WI38 (cell line): Measurements from ENCODE around the gene LAMA3.
"Not testable (repeated sequence)": the region's sequence is repeated elsewhere in the genome, so short reads cannot be mapped to it uniquely, and the experiment has no call there.

Source experiments
- H3K4me3 ChIP-seq: 2 replicates; pipeline ENCODE4 v1.5.1; 2011; ENCODE audit warnings: low read depth, mild to moderate bottlenecking, control low read depth, low read length
- CTCF ChIP-seq: IDR thresholded peaks from 2 replicates; pipeline ENCODE4 v1.5.1; 2012; ENCODE audit warnings: low read depth, mild to moderate bottlenecking, control low read depth, low read length

The LAMA3 gene

GRCh38 chr18:23704806-23705205 lies 15.6 kb downstream of the LAMA3 start:
- H3K4me3 ChIP-seq: no peak overlapping the region
- TF ChIP-seq CTCF: no peak

- H3K4me3 ChIP-seq: no peak overlapping the region
- no peak for TF ChIP-seq CTCF
These were observed 17.9 kb downstream of the LAMA3 start for GRCh38 chr18:23706971-23707640.

- no peak for TF ChIP-seq CTCF
These were observed 20.8 kb downstream of the LAMA3 start for GRCh38 chr18:23710068-23710527.

GRCh38 chr18:23710946-23711345 lies 21.7 kb downstream of the LAMA3 start:
- no peak for TF ChIP-seq CTCF

More at GRCh38 chr18:23710068-23710527, 20.8 kb downstream of the LAMA3 start:
- H3K4me3 ChIP-seq: no peak overlapping the region

GRCh38 chr18:23711426-23711825 lies 22.2 kb downstream of the LAMA3 start:
- H3K4me3 ChIP-seq: no peak overlapping the region
- TF ChIP-seq CTCF: no peak

More at GRCh38 chr18:23710946-23711345, 21.7 kb downstream of the LAMA3 start:
- H3K4me3 ChIP-seq: no peak overlapping the region

- H3K4me3 ChIP-seq: no peak overlapping the region
- no peak for TF ChIP-seq CTCF
These were observed 23.2 kb downstream of the LAMA3 start for GRCh38 chr18:23712445-23712844.

GRCh38 chr18:23714576-23714975 lies 25.3 kb downstream of the LAMA3 start:
- TF ChIP-seq CTCF: no peak
- H3K4me3 ChIP-seq: no peak overlapping the region

- H3K4me3 ChIP-seq: not testable (repeated sequence)
These were observed 26.8 kb downstream of the LAMA3 start for GRCh38 chr18:23716079-23716478.
